Regular cardiac myocyte (primary cell): ENCODE data around the gene SLC12A6. TPM values are rescaled to one million over a fixed set of nuclear protein-coding genes. Genes with fewer than 3 reads are reported as not detected.

Experiments
- total RNA-seq: library from RNA; depleted of rRNA; stranded (reverse); fragments of >200 nt; gene quantifications from 2 replicates; pipeline ENCODE4 v1.2.3, GENCODE V29; 2014

The SLC12A6 gene
- total RNA-seq = 13.8 and 24.2 TPM in 2 replicates

GRCh38 chr15:34337557-34338306 lies at the start of gene SLC12A6:
TSS of gene SLC12A6 (minus strand) at chr15:34337781. CDS start at chr15:34336680, 1,101 bp downstream.

GRCh38 chr15:34367101-34368081 lies 29.8 kb upstream of the SLC12A6 start, which contains the start of gene LPCAT4:
TSS of gene LPCAT4 (minus strand) at chr15:34367196. CDS start at chr15:34367100, 96 bp downstream.

GRCh38 chr15:34342737-34343575 lies 5.4 kb upstream of the SLC12A6 start, which contains the start of the genes NOP10 and NUTM1:
TSS of gene NOP10 (minus strand) at chr15:34343136. CDS start at chr15:34343073, 63 bp downstream.
TSS of gene NUTM1 (plus strand) at chr15:34343315. CDS start at chr15:34343697, 382 bp downstream.

GRCh38 chr15:34209421-34210282 lies 127.9 kb downstream of the SLC12A6 start, which contains the start of gene KATNBL1:
TSS of gene KATNBL1 (minus strand) at chr15:34210096. CDS start at chr15:34163676, 46,420 bp downstream.

Other genes starting within 250 kb of the SLC12A6 start
- 41.7 and 102 TPM in 2 replicates for gene EMC7, start 235.9 kb downstream of the SLC12A6 start, total RNA-seq
- 1.9 and 2.5 TPM in 2 replicates for gene PGBD4, start 235.7 kb downstream of the SLC12A6 start, total RNA-seq
- 44.9 and 47.1 TPM in 2 replicates for gene KATNBL1, start 127.7 kb downstream of the SLC12A6 start, total RNA-seq
- gene EMC4, start 112.8 kb downstream of the SLC12A6 start, total RNA-seq = 181 and 230 TPM in 2 replicates
- gene NOP10, start 5.4 kb upstream of the SLC12A6 start, total RNA-seq = 166 and 266 TPM in 2 replicates
- not detected in 2 replicates for gene NUTM1, start 5.5 kb upstream of the SLC12A6 start, total RNA-seq
- gene LPCAT4, start 29.4 kb upstream of the SLC12A6 start, total RNA-seq = 7.0 and 10.0 TPM in 2 replicates
- 4.4 and 25.9 TPM in 2 replicates for gene GOLGA8A, start 100.0 kb upstream of the SLC12A6 start, total RNA-seq
- gene GOLGA8B, start 245.9 kb upstream of the SLC12A6 start, total RNA-seq = 10.4 and 28.8 TPM in 2 replicates